ENCODE results near the gene LGALS9. TPM values are rescaled to one million over a fixed set of nuclear protein-coding genes. Genes with fewer than 3 reads are reported as not detected.
"Not testable (repeated sequence)": the region's sequence is repeated elsewhere in the genome, so short reads cannot be mapped to it uniquely, and the experiment has no call there.

LGALS9 gene
- total and polyA plus RNA-seq, 9 donors, result 9.0 to 62.8 (median 23.3) TPM

DNA sequence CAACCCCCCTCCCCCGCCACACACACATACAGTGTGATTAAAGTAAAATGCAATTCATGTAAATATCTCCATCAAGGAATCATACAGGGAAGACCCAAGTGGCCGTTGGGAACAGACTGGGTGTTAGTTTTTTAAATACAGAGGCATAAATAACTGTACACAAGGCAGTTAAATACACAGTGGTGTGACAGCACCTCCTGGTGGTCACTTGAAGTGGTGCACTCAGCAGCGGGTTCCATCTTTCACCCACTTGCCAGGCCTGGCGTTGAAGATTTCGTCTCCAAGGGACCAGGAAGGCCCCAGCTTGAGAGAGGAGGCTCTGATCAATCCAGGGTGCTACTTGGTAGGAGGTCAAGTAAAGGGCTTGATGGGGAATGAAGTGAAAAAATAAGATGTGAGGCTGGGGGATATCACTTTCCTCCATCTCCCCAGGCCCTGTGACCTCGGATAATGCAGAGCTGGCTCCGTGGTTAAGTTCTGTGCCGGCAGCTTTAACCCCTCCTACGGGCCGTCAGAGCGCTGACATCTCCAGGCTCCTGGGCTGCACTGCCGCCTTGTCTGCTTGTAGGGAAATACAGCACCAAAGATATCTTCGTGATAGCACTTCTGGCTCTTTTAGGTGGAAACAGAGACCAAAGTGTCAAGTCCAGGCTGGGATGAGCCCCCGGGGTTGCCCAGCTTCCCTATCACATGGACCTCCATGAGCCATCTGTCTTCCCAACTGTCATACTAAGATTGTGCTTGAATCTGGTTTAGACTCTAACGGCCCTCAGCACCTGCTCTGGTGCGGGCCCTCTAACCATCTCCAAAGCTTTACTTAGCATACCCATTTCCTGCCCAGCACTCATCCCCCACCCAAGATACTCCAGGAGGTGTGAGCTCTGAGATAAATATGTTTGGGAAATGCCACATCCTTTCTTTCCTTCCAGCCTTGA lies 20.7 kb downstream of the LGALS9 start:
- Histone ChIP-seq H3K4me1 (ENCODE audit: insufficient read depth) (no peaks in the 10 kb centered on the region), H3K4me3 (no peak overlapping the region), H3K27me3 (no peaks in the 10 kb centered on the region), H3K27ac (no peak overlapping the region), H3K9me3 (no peaks in the 10 kb centered on the region), H3K36me3 (no peaks in the 10 kb centered on the region)
- TF ChIP-seq, protein P1, sequence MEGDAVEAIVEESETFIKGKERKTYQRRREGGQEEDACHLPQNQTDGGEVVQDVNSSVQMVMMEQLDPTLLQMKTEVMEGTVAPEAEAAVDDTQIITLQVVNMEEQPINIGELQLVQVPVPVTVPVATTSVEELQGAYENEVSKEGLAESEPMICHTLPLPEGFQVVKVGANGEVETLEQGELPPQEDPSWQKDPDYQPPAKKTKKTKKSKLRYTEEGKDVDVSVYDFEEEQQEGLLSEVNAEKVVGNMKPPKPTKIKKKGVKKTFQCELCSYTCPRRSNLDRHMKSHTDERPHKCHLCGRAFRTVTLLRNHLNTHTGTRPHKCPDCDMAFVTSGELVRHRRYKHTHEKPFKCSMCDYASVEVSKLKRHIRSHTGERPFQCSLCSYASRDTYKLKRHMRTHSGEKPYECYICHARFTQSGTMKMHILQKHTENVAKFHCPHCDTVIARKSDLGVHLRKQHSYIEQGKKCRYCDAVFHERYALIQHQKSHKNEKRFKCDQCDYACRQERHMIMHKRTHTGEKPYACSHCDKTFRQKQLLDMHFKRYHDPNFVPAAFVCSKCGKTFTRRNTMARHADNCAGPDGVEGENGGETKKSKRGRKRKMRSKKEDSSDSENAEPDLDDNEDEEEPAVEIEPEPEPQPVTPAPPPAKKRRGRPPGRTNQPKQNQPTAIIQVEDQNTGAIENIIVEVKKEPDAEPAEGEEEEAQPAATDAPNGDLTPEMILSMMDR (IDR thresholded peaks at IDR 0.05), result peak; percentile 68 to 81 (median 68)
- TF ChIP-seq EP300 (IDR thresholded peaks at IDR 0.05) (no peak), POLR2A (IDR thresholded peaks at IDR 0.05) (no peak)
- intact Hi-C loops (cut with DNase I), result loop anchor here (2.0 to 10.0 kb wide), 4 partner anchors 44 to 103 kb away; no protein-coding TSS in a partner anchor
- peak; percentile 35 to 77 (median 71) for DNase-seq
- WGBS, 3 donors, result 40 to 49% (median 40%) methylated on average over 16 of the region's 16 CpGs

DNA sequence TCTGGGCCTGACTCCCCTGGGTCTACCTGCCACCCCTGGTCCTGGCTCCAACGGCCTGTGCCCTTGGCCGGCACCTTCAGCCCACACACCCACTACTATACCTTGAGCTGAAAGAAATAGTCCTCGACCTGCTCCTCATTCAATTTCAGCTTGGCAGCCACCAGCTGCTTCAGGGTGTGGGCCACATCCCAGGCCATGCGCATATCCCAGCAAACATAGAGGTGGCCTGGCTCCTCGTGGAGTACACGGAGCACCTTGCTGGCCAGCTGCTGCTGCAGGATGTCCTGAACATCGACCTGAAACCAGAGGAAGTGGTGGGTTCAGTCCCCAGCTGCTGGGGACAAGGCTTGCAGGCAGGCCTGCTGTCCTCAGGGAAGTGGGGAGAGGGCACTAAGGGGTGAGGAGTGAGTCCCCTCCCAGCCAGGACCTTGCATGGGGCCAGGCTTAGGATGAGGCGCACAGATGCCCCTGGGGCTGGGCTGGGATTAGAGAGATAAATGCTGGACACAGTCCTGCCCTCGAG lies 22.5 kb downstream of the LGALS9 start:
- H3K4me3 ChIP-seq; H3K9me3 ChIP-seq; H3K27me3 ChIP-seq; H3K36me3 ChIP-seq; H3K4me1 ChIP-seq (ENCODE audit: insufficient read depth); H3K27ac ChIP-seq; DNase-seq: not testable (repeated sequence)
- WGBS, 3 donors, result 75 to 80% (median 76%) methylated on average over 7 to 9 of the region's 9 CpGs
- intact Hi-C loops (cut with DNase I), result loop anchor here in 3 of 4 donors (5.0 to 10.0 kb wide), 3 partner anchors 46 to 101 kb away; no protein-coding TSS in a partner anchor

DNA sequence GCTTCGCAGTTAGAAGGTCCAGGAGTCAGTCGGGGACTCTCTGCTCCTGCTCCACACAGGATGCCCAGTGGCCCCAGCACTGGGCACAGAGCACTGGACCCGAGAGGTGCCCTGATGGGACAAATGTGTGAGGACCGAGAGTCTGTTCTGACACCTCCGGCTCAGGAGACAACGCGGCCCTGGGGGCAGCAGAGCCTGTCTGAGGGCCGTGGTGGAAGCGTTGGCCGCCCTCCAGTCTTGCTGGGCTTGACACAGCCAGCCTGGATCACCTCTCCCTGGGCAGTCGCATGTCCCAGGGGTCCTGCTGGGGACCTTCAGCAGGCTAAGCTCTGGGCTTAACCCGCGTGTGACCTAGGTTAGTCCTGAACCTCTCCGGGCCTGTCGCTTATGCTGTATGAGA lies 23.1 kb downstream of the LGALS9 start:
- Histone ChIP-seq H3K36me3 (no peaks in the 10 kb centered on the region), H3K4me1 (ENCODE audit: insufficient read depth) (no peaks in the 10 kb centered on the region), H3K27me3 (no peaks in the 10 kb centered on the region), H3K27ac (no peak overlapping the region), H3K4me3 (no peak overlapping the region), H3K9me3 (no peaks in the 10 kb centered on the region)
- TF ChIP-seq POLR2A (IDR thresholded peaks at IDR 0.05), result no peak
- no peak for TF ChIP-seq EP300 (IDR thresholded peaks at IDR 0.05)
- TF ChIP-seq, protein P1 (IDR thresholded peaks at IDR 0.05), result no peak
- WGBS, 3 donors, result 87 to 90% (median 88%) methylated on average over 15 of the region's 15 CpGs
- intact Hi-C loops (cut with DNase I), result loop anchor here in 3 of 4 donors (5.0 to 10.0 kb wide), 3 partner anchors 47 to 101 kb away; no protein-coding TSS in a partner anchor
- DNase-seq, result no peak

DNA sequence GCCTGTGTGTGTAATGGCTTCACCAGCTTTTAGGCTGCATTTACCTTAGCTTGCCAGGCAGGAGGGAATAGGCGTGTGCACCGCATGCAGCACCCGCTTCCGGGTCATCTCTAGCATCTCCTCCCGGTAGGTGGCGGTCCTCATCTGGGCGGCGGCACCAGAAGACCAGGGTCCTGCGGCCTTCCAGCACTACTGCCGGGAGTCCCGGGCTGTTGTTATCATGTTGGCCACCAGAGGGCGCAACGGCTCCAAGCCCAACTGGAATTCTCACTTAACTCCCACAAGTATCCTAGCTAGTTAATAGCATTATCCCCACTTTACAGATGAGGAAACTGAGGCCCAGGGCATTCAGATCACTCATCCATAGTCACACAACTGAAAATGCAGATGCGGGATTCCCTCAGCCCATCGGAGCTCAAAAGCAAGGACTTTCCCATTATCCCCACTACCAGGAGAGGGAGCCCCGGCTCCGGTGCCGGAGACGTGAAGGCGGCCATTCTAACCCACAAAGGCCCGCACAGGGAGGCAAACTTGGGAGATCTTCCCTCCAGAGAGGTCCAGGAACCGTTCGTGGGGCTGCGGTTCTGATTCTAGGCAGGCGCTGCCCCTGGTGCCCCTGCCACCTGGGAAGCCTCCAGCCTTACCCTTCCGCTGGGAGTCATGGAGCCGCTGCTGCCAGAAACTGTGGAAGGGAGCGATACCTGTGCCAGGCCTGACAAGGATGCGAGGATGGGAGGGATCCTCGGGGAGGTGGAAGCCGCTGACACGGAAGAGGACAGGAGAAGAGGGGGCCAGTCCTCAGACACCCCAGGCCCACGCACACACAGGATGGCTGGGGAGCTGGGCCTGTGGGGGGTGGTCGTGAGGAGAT lies 23.9 kb downstream of the LGALS9 start:
- Histone ChIP-seq H3K36me3 (no peaks in the 10 kb centered on the region), H3K27me3 (no peaks in the 10 kb centered on the region), H3K9me3 (no peaks in the 10 kb centered on the region), H3K4me3 (no peak overlapping the region), H3K27ac (no peak overlapping the region), H3K4me1 (ENCODE audit: insufficient read depth) (no peaks in the 10 kb centered on the region)
- 39 to 50% (median 43%) methylated on average over 34 of the region's 34 CpGs for WGBS, 3 donors
- peak; percentile 42 to 79 (median 69) for DNase-seq
- intact Hi-C loops (cut with DNase I), result loop anchor here in 3 of 4 donors (5.0 to 10.0 kb wide), 3 partner anchors 48 to 100 kb away; no protein-coding TSS in a partner anchor
- TF ChIP-seq EP300 (IDR thresholded peaks at IDR 0.05), result no peak
- TF ChIP-seq, protein P1 (IDR thresholded peaks at IDR 0.05), result peak; percentile 61 to 71 (median 63)

DNA sequence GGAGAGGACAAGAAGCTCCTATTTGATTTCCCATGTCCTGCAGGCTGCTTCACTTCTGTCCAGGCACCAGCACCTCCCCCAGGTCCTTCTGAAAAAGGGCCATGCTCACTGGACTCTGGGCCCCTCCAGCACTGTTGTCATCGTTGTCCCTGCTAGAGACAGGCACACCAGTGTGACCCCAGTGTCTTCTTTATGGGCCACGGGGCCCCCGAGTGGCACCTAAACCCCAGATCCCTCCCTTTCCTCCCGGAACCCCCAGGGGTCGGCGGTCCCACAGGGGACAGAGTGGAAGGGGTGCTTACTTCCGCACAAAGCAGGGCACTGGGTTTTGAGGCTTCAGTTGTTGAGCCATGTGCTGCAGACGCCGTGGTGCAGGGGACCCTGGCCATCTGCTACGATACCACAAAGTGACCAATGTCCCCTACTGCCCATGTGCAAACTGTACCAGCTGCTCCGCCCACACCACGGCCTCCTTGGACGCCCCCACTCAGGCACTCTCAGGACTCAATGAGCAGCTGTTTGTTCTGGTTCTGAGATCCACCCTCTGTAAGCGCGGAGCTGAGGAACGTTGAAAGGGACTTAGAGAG lies 24.6 kb downstream of the LGALS9 start:
- H3K27ac ChIP-seq; H3K9me3 ChIP-seq; H3K27me3 ChIP-seq; DNase-seq; H3K4me3 ChIP-seq; H3K4me1 ChIP-seq (ENCODE audit: insufficient read depth); H3K36me3 ChIP-seq: not testable (repeated sequence)
- WGBS, 3 donors, result 82 to 85% (median 85%) methylated on average over 16 of the region's 16 CpGs
- intact Hi-C loops (cut with DNase I), result loop anchor here in 1 of 4 donors (10.0 kb wide), 1 partner anchor 99 kb away; no protein-coding TSS in a partner anchor

DNA sequence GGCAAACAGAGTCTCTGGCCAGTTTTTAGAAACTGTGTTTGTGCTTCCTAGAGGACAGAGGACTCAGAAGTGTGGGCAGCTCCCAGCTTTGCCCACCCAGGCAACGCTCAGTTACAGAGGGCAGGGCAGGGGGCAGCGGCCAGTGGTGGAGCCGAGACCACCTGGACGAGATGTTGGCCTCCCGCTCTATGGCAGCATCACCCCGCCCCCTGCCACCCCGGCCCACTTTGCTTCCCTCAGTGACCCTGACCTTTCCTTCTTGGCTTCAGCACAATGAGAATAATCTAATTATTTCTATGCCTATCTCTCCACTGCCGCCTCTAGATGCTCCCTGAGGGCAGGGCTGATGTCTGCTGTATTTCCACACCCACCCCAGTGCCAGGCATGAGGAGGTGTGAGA lies 25.6 kb downstream of the LGALS9 start:
- not testable (repeated sequence) for H3K36me3 ChIP-seq; H3K4me1 ChIP-seq (ENCODE audit: insufficient read depth); H3K27ac ChIP-seq; H3K9me3 ChIP-seq; H3K4me3 ChIP-seq; H3K27me3 ChIP-seq
- peak in 1 of 5 donors; percentile 1 for DNase-seq
- WGBS, 3 donors, result 76 to 83% (median 77%) methylated on average over 8 of the region's 8 CpGs
- intact Hi-C loops (cut with DNase I), result loop anchor here in 1 of 4 donors (10.0 kb wide), 1 partner anchor 98 kb away; no protein-coding TSS in a partner anchor
